CD8-positive, alpha-beta memory T cell (primary cell): Measurements from ENCODE around the gene ANKRD42. TPM values are rescaled to one million over a fixed set of nuclear protein-coding genes. Genes with fewer than 3 reads are reported as not detected.

Experiments used
- CTCF ChIA-PET: fragments of 350-600 bp; sonication (Branson Sonifier 250); formaldehyde crosslinking; loops from one replicate; lab custom pipeline; 2021; ENCODE audit warnings: antibody characterized with exemption; lab: Charles Lee
- POLR2A ChIA-PET: fragments of 350-600 bp; sonication (Branson Sonifier 250); formaldehyde crosslinking; loops from one replicate; lab custom pipeline; 2021; ENCODE audit warnings: antibody characterized with exemption; lab: Charles Lee
- DNase-seq, 5 donors: peaks; one replicate each; pipeline versions ENCODE4 v3.0.0 to v3.0.0-alpha.2; 2020 to 2022; ENCODE audit warnings: mixed read lengths in 1 of 5
- H3K27ac ChIP-seq: one replicate; pipeline ENCODE4 v1.7.0; 2013; ENCODE audit warnings: low read depth, mild to moderate bottlenecking, low read length, moderate library complexity
- H3K27me3 ChIP-seq: 2 replicates; pipeline ENCODE4 v1.7.0; 2013; ENCODE audit warnings: low read length, mild to moderate bottlenecking; ENCODE audit not compliant: insufficient read depth, poor library complexity, severe bottlenecking
- H3K36me3 ChIP-seq: 2 replicates; pipeline ENCODE4 v1.7.0; 2013; ENCODE audit warnings: mild to moderate bottlenecking, low read length, moderate library complexity; ENCODE audit not compliant: insufficient read depth
- H3K4me1 ChIP-seq: 2 replicates; pipeline ENCODE4 v1.7.0; 2013; ENCODE audit warnings: mild to moderate bottlenecking, low read length, moderate library complexity; ENCODE audit not compliant: insufficient read depth
- H3K4me3 ChIP-seq: 2 replicates; pipeline ENCODE4 v1.7.0; 2013; ENCODE audit warnings: mild to moderate bottlenecking, low read length
- H3K9me3 ChIP-seq: 2 replicates; pipeline ENCODE4 v1.7.0; 2013; ENCODE audit warnings: mild to moderate bottlenecking, low read length
- H3K27ac Mint-ChIP-seq, 8 donors: one replicate each; pipeline ENCODE4 v1.8.0; 2020 to 2021; ENCODE audit warnings: mixed read lengths in 8 of 8, mild to moderate bottlenecking in 6 of 8, inconsistent platforms in 3 of 8, moderate library complexity in 3 of 8
- H3K27me3 Mint-ChIP-seq, 2 donors: one replicate each; pipeline ENCODE4 v1.8.0; 2020 to 2021; ENCODE audit warnings: mixed read lengths in 2 of 2, mild to moderate bottlenecking in 1 of 2, moderate library complexity in 1 of 2
- H3K36me3 Mint-ChIP-seq, 3 donors: one replicate each; pipeline ENCODE4 v1.8.0; 2020 to 2021; ENCODE audit warnings: mixed read lengths in 3 of 3, inconsistent platforms in 1 of 3, mild to moderate bottlenecking in 1 of 3
- H3K4me1 Mint-ChIP-seq, 3 donors: one replicate each; pipeline ENCODE4 v1.8.0; 2020 to 2021; ENCODE audit warnings: mixed read lengths in 3 of 3, inconsistent platforms in 1 of 3, mild to moderate bottlenecking in 1 of 3
- H3K4me3 Mint-ChIP-seq, 7 donors: one replicate each; pipeline ENCODE4 v1.8.0; 2020 to 2021; ENCODE audit warnings: mixed read lengths in 7 of 7, mild to moderate bottlenecking in 6 of 7, moderate library complexity in 4 of 7, inconsistent platforms in 2 of 7
- H3K9me3 Mint-ChIP-seq, 5 donors: one replicate each; pipeline ENCODE4 v1.8.0; 2020 to 2022; ENCODE audit warnings: mixed read lengths in 5 of 5, mild to moderate bottlenecking in 3 of 5, moderate library complexity in 2 of 5, inconsistent platforms in 1 of 5
- polyA plus RNA-seq: library from polyadenylated mRNA; unstranded; fragments of 300-500 nt; fragmentation: Illumina TruSeq; gene quantifications from one replicate; pipeline ENCODE4 v1.2.3, GENCODE V29; 2021
- total RNA-seq, 2 experiments: library from RNA; stranded (reverse); gene quantifications; one replicate each; pipeline ENCODE4 v1.2.3, GENCODE V29; 2021

Gene ANKRD42
- total and polyA plus RNA-seq, 3 experiments from 2014 or later = 6.0 to 10.3 (median 9.7) TPM

DNA sequence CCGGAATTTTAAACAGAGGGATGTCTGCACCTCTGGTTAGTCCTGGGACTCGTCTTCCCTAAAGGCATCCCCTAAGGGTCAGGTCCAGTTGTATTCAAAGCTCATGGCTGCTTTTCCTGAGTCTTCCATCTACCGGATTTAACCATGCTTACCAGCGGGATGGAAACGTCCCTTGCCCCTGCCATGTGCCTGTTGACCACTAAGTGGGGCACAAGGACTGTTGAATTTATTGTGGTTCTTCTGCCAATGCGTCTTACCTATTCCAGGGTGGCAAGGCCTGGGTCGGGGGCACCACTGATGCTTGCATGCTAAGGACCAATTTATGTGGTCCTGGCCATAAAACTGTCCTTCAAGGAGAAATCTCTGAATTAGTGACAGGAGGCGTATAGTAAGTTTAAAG, 25.6 kb downstream of the ANKRD42 start:
- H3K4me3 Mint-ChIP-seq = no peak overlapping the region
- H3K27me3 Mint-ChIP-seq = peaks cover 0 to 6% of the 10 kb centered on the region in 2 donors
- H3K4me3 ChIP-seq = no peak overlapping the region
- H3K27me3 ChIP-seq = no peaks in the 10 kb centered on the region
- H3K27ac Mint-ChIP-seq = no peak overlapping the region
- H3K9me3 Mint-ChIP-seq = no peaks in the 10 kb centered on the region
- no peak for DNase-seq
- ChIA-PET POLR2A (no interaction called here), CTCF (no interaction called here)
- H3K36me3 Mint-ChIP-seq = peaks cover 3 to 6% (median 6%) of the 10 kb centered on the region in 3 donors
- H3K4me1 ChIP-seq = no peaks in the 10 kb centered on the region
- H3K9me3 ChIP-seq = no peaks in the 10 kb centered on the region
- H3K36me3 ChIP-seq = no peaks in the 10 kb centered on the region
- H3K27ac ChIP-seq = no peak overlapping the region
- H3K4me1 Mint-ChIP-seq = no peaks in the 10 kb centered on the region

GRCh38 chr11:83220260-83220659, 26.7 kb downstream of the ANKRD42 start:
- Mint-ChIP-seq H3K36me3 (no peaks in the 10 kb centered on the region), H3K9me3 (no peaks in the 10 kb centered on the region), H3K27me3 (peaks cover 0 to 6% of the 10 kb centered on the region in 2 donors), H3K4me3 (no peak overlapping the region), H3K4me1 (no peaks in the 10 kb centered on the region), H3K27ac (no peak overlapping the region)
- ChIA-PET POLR2A (no interaction called here), CTCF (no interaction called here)
- no peaks in the 10 kb centered on the region for H3K9me3 ChIP-seq
- H3K27ac ChIP-seq = no peak overlapping the region
- H3K27me3 ChIP-seq = no peaks in the 10 kb centered on the region
- H3K36me3 ChIP-seq = no peaks in the 10 kb centered on the region
- no peak for DNase-seq
- H3K4me3 ChIP-seq = no peak overlapping the region
- H3K4me1 ChIP-seq = no peaks in the 10 kb centered on the region

DNA sequence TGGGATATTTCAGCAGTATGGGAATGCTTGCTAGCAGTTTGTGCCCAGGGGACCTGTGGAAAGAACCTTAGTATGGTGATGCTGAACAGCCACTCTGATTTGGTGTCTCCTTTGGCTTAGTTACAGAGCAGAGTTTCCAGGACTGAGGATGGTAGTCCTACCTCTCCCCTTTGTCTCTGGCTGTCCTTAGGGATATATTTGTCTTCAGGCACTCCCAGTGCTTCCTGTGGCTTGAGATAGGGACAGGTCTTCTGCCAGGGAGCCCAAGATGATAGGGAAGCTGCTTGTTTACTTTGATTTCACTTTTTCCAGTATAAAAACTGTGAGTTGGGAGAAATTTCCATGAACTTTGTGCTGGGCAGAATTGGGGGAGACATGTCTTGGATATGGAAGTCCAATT, 28.2 kb downstream of the ANKRD42 start:
- Histone ChIP-seq H3K4me1 (no peaks in the 10 kb centered on the region), H3K4me3 (no peak overlapping the region), H3K27me3 (no peaks in the 10 kb centered on the region), H3K36me3 (no peaks in the 10 kb centered on the region), H3K9me3 (no peaks in the 10 kb centered on the region), H3K27ac (no peak overlapping the region)
- Mint-ChIP-seq H3K27me3 (peaks cover 0 to 6% of the 10 kb centered on the region in 2 donors), H3K27ac (no peak overlapping the region), H3K4me3 (no peak overlapping the region), H3K36me3 (no peaks in the 10 kb centered on the region), H3K9me3 (no peaks in the 10 kb centered on the region), H3K4me1 (no peaks in the 10 kb centered on the region)
- POLR2A ChIA-PET = no interaction called here
- CTCF ChIA-PET = no interaction called here
- no peak for DNase-seq

DNA sequence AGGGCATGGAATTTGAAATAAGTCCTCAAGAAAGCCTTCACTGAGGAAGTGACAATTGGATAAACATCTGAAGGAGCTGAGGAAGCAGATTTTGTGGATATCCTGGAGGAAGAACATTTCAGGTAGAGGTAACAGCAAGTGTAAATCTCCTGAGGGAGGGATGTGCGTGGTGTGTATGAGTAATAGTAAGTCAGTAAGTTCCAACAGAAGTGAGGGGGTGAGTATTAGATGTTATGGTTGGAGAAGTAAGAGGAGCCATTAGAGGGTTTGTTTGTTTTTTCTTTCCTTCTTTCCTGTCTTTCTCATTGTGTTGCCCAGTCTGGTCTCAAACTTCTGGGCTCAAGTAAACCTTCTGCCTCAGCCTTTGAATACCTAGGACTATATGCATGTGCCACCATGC, 29.0 kb downstream of the ANKRD42 start:
- H3K4me1 Mint-ChIP-seq = no peaks in the 10 kb centered on the region
- H3K36me3 Mint-ChIP-seq = no peaks in the 10 kb centered on the region
- Histone ChIP-seq H3K27me3 (no peaks in the 10 kb centered on the region), H3K9me3 (no peaks in the 10 kb centered on the region), H3K27ac (no peak overlapping the region), H3K4me3 (no peak overlapping the region), H3K4me1 (no peaks in the 10 kb centered on the region), H3K36me3 (no peaks in the 10 kb centered on the region)
- H3K9me3 Mint-ChIP-seq = no peaks in the 10 kb centered on the region
- POLR2A ChIA-PET = no interaction called here
- DNase-seq = no peak
- H3K27me3 Mint-ChIP-seq = peaks cover 0 to 6% of the 10 kb centered on the region in 2 donors
- H3K27ac Mint-ChIP-seq = no peak overlapping the region
- CTCF ChIA-PET = no interaction called here
- H3K4me3 Mint-ChIP-seq = no peak overlapping the region

DNA sequence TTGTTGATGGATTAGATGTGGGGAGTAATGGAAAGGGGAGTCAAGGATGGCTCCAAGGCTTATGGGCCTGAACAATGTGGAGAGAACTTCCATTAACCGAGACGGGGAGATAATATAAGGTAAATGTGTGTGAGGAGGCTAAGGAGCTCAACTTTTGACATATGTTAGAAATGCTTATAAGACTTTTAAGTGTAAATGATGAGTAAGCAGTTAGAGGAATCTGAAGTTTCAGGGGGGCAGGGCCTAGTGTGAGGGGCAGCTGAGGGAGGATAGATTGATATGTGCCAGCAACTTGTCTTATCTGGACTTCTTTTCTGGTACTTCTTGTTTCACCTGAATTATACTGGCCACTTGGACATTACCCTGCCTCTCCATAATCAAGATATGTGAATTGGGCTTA, 29.9 kb downstream of the ANKRD42 start:
- no peaks in the 10 kb centered on the region for H3K9me3 Mint-ChIP-seq
- H3K27me3 ChIP-seq = no peaks in the 10 kb centered on the region
- no peaks in the 10 kb centered on the region for H3K9me3 ChIP-seq
- H3K4me3 Mint-ChIP-seq = no peak overlapping the region
- ChIA-PET CTCF (no interaction called here), POLR2A (interaction anchor here (0.6 kb wide), 1 partner anchor 321 kb away, joined by 3 read pairs; no protein-coding TSS in a partner anchor)
- H3K4me1 ChIP-seq = no peaks in the 10 kb centered on the region
- peaks cover 0 to 6% of the 10 kb centered on the region in 2 donors for H3K27me3 Mint-ChIP-seq
- H3K36me3 Mint-ChIP-seq = peaks cover 0 to under 1% (median 0%) of the 10 kb centered on the region in 3 donors
- H3K36me3 ChIP-seq = no peaks in the 10 kb centered on the region
- H3K27ac Mint-ChIP-seq = no peak overlapping the region
- H3K4me3 ChIP-seq = no peak overlapping the region
- no peak overlapping the region for H3K27ac ChIP-seq
- H3K4me1 Mint-ChIP-seq = no peaks in the 10 kb centered on the region
- no peak for DNase-seq

DNA sequence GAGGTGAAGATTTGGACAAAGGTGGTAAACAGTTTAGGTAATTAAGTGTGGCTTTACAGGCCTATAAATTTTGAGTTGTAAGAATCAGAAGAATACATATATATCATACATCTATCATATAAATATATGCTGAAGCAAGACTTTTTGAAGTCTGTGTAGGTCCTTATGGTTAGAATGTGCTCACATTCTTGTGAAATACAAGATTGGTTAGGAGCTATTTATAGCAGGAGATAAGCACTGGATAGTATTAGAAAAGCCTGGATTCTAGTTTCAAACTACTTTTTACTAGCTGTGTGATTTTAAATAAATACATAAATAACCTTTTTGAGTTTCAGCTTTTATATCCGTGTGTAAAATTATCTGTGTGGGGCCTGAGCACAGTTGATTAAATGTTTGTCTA, 42.3 kb downstream of the ANKRD42 start:
- CTCF ChIA-PET = interaction anchor here (0.7 kb wide), 1 partner anchor 13 kb away, joined by 3 read pairs; no protein-coding TSS in a partner anchor
- no peak overlapping the region for H3K27ac ChIP-seq
- Mint-ChIP-seq H3K27me3 (no peaks in the 10 kb centered on the region), H3K36me3 (peaks cover 1 to 12% (median 4%) of the 10 kb centered on the region in 3 donors), H3K4me1 (no peaks in the 10 kb centered on the region), H3K27ac (no peak overlapping the region), H3K9me3 (peaks cover 0 to 2% (median 0%) of the 10 kb centered on the region in 5 donors), H3K4me3 (no peak overlapping the region)
- no peaks in the 10 kb centered on the region for H3K9me3 ChIP-seq
- no peaks in the 10 kb centered on the region for H3K36me3 ChIP-seq
- POLR2A ChIA-PET = interaction anchor here (0.5 kb wide), 1 partner anchor 90 kb away, joined by 4 read pairs; no protein-coding TSS in a partner anchor
- DNase-seq = no peak
- H3K27me3 ChIP-seq = no peaks in the 10 kb centered on the region
- no peaks in the 10 kb centered on the region for H3K4me1 ChIP-seq
- H3K4me3 ChIP-seq = no peak overlapping the region

DNA sequence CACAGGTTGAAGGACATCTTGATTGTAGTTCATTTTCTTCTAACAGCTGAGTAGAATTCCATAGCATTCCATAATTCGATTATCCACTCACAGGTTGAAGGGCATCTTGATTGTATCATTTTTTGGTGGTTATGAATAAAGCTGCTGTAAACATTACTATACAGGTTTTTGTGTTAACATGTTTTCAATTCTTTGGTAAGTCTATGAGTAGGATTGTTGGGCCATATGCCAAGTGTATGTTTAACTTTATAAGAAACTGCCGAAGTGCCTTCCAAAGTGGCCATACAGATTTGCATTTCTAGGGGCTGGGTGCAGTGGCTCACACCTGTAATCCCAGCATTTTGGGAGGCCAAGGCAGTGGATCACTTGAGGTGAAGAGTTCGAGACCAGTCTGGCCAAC, 44.6 kb downstream of the ANKRD42 start:
- Mint-ChIP-seq H3K9me3 (peaks cover 0 to 2% (median 0%) of the 10 kb centered on the region in 5 donors), H3K27ac (no peak overlapping the region), H3K4me3 (no peak overlapping the region), H3K4me1 (no peaks in the 10 kb centered on the region), H3K36me3 (peaks cover 1 to 7% (median 6%) of the 10 kb centered on the region in 3 donors), H3K27me3 (no peaks in the 10 kb centered on the region)
- H3K4me1 ChIP-seq = no peaks in the 10 kb centered on the region
- ChIA-PET POLR2A (no interaction called here), CTCF (interaction anchor here (0.6 to 1.6 kb wide), 2 partner anchors 12 to 175 kb away, joined by 3 to 5 read pairs; no protein-coding TSS in a partner anchor)
- no peaks in the 10 kb centered on the region for H3K36me3 ChIP-seq
- no peak overlapping the region for H3K4me3 ChIP-seq
- H3K9me3 ChIP-seq = no peaks in the 10 kb centered on the region
- H3K27ac ChIP-seq = no peak overlapping the region
- DNase-seq = no peak
- H3K27me3 ChIP-seq = no peaks in the 10 kb centered on the region

DNA sequence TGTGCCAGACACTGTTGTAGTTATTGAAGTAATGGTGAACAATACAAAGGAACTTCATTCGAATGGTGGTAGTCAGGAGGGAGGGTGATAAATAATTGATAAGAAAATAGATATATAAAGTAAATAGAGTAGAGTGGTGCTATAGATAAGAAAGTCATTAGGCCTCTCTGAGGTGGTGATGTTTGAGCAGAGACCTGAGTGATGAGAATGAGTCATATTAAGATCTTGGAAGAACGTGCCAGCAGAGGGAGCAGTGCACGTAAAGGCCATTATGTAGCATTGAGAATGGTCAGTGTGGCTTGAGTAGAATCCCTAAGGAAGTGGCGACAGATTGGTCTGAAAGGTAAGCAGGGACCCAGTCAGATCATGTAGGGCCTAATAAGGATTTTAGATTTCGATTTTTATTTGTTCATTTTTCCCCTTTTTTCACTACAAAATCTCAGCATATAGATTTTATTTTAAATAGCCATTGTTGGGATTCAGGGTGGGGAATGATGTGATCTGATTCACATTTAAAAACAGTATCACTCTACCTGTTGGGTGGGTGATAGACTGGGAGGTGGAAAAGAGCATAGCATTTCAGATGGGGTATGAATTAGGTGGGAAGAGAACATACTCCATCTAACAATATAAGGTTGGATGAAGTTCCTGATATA, 47.9 kb downstream of the ANKRD42 start:
- POLR2A ChIA-PET = no interaction called here
- H3K27ac Mint-ChIP-seq = no peak overlapping the region
- CTCF ChIA-PET = interaction anchor here (1.5 kb wide), 1 partner anchor 8 kb away, joined by 4 read pairs; no protein-coding TSS in a partner anchor

More for the DNA sequence above, 47.9 kb downstream of the ANKRD42 start:
- Histone ChIP-seq H3K4me1 (no peaks in the 10 kb centered on the region), H3K4me3 (no peak overlapping the region), H3K36me3 (no peaks in the 10 kb centered on the region), H3K27ac (no peak overlapping the region), H3K9me3 (no peaks in the 10 kb centered on the region), H3K27me3 (no peaks in the 10 kb centered on the region)
- no peaks in the 10 kb centered on the region for H3K27me3 Mint-ChIP-seq
- no peaks in the 10 kb centered on the region for H3K4me1 Mint-ChIP-seq
- H3K9me3 Mint-ChIP-seq = no peaks in the 10 kb centered on the region
- H3K36me3 Mint-ChIP-seq = peaks cover 1 to 7% (median 6%) of the 10 kb centered on the region in 3 donors
- H3K4me3 Mint-ChIP-seq = no peak overlapping the region
- DNase-seq = no peak
